Myocyte (in vitro differentiated cells): ENCODE measurements around the gene MT1H. TPM values are rescaled to one million over a fixed set of nuclear protein-coding genes. Genes with fewer than 3 reads are reported as not detected.
"Not testable (repeated sequence)": the region's sequence is repeated elsewhere in the genome, so short reads cannot be mapped to it uniquely, and the experiment has no call there.

Experiments used
- DNase-seq: peaks from one replicate; pipeline ENCODE4 v3.0.0-alpha.2; 2012; ENCODE audit warnings: low read depth
- polyA plus RNA-seq: library from polyadenylated mRNA; unstranded; fragments of >200 nt; gene quantifications from one replicate; pipeline ENCODE4 v1.2.1, GENCODE V29; 2012; ENCODE audit warnings: missing spikeins
- total RNA-seq: library from RNA; depleted of rRNA; stranded (reverse); fragments of >200 nt; gene quantifications from 2 replicates; pipeline ENCODE4 v1.2.3, GENCODE V29; 2014

MT1H gene
- not detected in 2 replicates for total RNA-seq
- polyA plus RNA-seq: not detected

DNA sequence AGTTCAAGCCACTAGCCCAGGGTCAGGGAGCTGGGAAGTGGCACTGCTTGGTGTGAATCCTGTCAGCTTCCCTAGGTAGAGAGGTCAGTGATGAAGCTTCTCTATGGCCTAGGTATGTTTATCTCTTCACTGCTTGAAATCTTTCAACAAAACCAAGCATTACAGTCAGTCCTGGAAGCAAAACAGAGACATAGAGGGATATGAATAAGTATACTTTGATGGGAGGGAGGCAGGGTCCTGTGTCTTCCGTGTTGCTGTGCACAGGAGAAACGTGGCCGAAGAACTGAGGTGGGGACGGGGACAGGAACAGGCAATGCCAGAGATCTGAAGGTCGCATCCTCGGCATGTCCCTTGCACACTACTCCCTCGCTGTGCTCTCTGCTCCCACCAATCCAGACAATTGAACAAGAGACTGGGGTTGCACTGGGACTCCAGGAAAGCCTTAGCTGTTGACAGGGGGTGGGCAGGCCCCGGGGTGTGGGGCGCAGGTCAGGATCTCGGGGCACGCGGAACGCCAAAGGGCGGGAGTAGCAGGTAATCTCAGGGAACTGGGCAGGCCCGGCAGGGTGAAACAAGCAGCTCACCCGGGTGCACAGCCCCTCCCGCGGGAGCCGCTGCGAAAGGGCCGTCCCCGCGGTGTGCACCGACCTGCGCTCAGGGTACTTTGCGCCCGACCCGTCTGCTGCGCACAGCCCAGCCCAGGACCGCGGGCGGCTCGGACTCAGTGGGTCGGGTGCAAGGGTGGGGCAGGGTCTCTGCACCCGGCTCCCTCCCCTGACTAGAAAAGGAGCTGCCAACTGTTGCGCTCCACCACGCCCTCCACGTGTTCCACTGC, at the start of gene MT1H:
Gene MT1H, plus strand, starts transcription at position 810 of the 835 bp plus-strand sequence. CDS start 71 bp downstream, outside the sequence.
- DNase-seq: no peak

DNA sequence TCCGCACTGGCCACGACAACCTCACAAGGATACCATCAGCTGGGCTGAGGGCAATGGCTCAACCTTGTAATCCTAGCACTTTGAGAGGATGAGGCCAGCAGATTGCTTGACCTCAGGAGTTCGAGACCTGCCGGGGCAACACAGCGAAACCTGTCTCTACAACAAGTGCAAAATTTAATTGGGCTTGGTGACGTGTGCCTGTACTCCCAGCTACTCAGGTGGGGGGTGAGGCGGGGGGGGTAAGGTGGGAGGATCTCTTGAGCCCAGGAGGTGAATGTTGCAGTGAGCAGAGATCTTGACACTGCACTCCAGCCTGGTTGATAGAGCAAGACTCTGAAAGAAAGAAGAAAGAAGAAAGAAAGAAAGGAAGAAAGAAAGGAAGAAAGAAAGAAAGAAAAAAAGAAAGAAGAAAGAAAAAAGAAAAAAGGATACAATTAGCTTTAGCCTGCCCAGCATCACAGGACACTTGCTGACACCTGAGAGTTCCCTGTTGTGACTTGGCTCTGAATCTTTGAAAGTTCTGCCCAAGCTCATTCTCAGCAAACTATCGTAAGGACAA, 49.2 kb upstream of the MT1H start:
- no peak for DNase-seq

DNA sequence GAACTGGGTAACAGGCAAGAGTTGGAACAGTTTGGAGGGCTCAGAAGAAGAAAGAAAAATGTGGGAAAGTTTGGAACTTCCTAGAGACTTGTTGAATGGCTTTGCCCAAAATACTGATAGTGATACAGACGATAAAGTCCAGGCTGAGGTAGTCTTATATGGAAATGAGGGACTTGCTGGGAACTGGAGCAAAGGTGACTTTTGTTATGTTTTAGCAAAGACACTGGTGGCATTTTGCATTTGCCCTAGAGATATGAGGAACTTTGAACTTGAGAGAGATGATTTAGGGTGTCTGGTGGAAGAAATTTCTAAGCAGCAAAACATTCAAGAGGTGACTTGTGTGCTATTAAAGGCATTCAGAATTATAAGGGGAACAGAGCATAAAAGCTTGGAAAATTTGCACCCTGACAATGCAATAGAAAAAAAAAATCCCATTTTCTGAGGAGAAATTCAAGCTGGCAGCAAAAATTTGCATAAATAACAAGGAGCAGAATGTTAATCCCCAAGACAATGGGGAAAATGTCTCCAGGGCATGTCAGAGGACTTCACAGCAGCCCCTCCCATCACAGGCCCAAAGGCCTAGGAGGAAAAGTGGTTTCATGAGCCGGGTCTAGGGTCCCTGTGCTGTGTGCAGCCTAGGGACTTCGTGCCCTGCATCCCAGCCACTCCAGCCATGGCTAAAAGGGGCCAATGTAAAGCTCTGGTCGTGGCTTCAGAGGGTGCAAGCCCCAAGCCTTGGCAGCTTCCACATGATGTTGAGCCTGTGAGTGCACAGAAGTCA, 47.8 kb upstream of the MT1H start:
- DNase-seq: not testable (repeated sequence)

GRCh38 chr16:56623184-56623583, 46.4 kb upstream of the MT1H start:
- DNase-seq: not testable (repeated sequence)

GRCh38 chr16:56623637-56624036, 46.0 kb upstream of the MT1H start:
- DNase-seq: no peak

- DNase-seq: peak; percentile 91
These were observed 44.3 kb upstream of the MT1H start, which contains the start of gene MT1E for GRCh38 chr16:56625140-56625942. TSS of gene MT1E (plus strand) at chr16:56625781. CDS start at chr16:56625852, 71 bp downstream.

DNA sequence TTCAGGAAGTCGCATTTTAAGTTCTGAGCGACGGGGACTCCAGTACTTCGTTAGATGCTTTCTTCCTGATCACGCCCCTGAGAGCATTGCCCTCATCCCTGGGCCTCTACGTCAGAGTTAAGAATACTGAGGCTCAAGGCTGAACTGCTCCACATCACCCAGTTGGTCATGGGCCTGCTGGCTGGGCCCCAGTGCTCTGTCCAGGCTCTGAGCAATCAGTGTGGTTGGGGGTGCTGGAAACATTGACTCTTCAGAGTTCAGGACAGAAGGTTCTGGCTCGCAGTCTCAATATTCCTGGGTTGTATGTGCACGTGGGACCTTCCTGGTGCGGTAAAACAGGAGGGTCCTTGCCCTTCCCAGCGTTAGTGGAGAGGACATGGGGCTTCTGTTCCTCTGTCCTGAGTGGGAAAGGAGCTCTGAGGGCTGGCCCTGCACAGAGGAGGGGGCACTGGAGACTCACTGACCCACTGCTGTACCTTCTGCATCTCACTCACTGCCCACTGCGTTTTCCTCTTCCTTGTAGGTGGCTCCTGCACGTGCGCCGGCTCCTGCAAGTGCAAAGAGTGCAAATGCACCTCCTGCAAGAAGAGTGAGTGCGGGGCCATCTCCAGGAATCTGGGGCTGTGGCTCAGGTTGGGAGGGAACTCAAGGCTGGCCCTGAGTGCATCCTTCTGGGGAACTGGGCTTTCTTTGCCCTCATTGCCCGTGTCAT, 43.5 kb upstream of the MT1H start:
- peak; percentile 85 for DNase-seq

DNA sequence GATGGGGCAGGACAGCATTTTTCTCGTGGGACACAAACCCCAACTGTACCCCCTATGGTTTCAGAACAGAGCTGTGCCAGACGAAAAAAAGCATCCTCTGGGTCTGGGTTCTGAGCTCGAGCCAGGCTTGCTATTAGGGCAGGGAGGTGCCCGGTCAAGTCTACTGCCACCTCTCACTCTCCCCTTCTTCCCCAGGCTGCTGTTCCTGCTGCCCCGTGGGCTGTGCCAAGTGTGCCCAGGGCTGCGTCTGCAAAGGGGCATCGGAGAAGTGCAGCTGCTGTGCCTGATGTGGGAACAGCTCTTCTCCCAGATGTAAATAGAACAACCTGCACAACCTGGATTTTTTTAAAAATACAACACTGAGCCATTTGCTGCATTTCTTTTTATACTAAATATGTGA, 42.9 kb upstream of the MT1H start:
- DNase-seq: no peak

GRCh38 chr16:56628486-56629350, 40.9 kb upstream of the MT1H start:
- no peak for DNase-seq

GRCh38 chr16:56629531-56629930, 40.1 kb upstream of the MT1H start:
- DNase-seq: no peak

- no peak for DNase-seq
These were observed 39.5 kb upstream of the MT1H start for GRCh38 chr16:56630134-56630533.

DNA sequence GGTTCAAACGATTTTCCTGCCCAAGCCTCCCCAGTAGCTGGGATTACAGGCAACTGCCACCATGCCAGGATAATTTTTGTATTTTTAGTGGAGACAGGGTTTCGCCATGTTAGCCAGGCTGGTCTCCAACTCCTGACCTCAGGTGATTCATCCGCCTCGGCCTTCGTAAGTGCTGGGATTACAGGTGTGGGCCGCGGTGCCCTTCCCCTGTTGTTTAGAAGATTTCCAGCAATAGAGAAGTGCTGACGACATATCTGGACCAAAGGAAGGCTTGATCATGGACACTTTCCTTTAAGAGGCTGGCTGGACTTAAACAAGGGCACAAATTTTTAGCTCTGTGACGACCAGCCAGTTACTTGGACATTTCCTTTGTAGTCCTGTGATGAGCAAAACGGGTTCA, 38.4 kb upstream of the MT1H start:
- no peak for DNase-seq

GRCh38 chr16:56631832-56632155, 37.8 kb upstream of the MT1H start:
- no peak for DNase-seq

- DNase-seq: no peak
These were observed 37.3 kb upstream of the MT1H start, which contains the start of gene MT1M for GRCh38 chr16:56632156-56632847. TSS of gene MT1M (plus strand) at chr16:56632659. CDS start at chr16:56632732, 73 bp downstream.

DNA sequence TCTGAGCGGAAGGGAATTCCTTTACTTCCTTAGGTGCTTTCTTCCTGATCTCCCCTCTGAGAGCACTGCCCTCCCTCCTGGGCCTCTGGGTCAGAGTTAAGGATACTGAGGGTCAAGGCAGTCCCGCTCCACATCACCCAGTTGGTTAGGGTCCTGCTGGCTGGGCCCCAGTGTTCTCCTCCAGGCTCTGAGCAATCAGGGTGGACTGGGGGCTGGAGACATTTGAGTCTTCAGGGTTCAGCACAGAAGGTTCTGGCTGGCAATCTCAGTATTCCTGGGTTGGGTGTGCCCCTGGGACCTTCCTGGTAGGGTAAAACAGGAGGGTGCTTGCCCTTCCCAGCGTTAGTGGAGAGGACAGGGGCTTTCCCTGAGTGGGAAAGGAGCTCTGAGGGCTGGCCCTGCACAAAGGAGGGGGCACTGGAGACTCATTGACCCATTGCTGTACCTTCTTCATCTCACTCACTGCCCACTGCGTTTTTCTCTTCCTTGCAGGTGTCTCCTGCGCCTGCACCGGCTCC, 36.7 kb upstream of the MT1H start:
- no peak for DNase-seq

DNA sequence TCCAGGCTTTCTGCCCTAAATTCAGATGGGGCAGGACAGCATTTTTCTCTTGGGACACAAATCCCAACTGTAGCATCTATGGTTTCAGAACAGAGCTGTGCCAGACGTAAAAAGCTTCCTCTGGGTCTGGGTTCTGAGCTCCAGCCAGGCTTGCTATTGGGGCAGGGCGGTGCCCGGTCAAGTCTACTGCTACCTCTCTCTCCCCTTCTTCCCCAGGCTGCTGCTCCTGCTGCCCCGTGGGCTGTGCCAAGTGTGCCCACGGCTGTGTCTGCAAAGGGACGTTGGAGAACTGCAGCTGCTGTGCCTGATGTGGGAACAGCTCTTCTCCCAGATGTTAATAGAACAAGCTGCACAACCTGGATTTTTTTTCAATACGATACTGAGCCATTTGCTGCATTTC, 36.1 kb upstream of the MT1H start:
- no peak for DNase-seq

GRCh38 chr16:56634715-56635440, 34.7 kb upstream of the MT1H start:
- no peak for DNase-seq

- DNase-seq: no peak
These were observed 34.1 kb upstream of the MT1H start for GRCh38 chr16:56635441-56635967.
